SK-N-SH treated with all-trans-retinoic acid at 6 μM for 48 hours (cell line): ENCODE results near the gene FAM20A.

Experiments used
- ATAC-seq: fragments of 200-7000 bp; cut with Tn5 transposase; 3 replicates; pipeline ENCODE4 v1.9.1; 2020; ENCODE audit warnings: mild to moderate bottlenecking, moderate library complexity
- ARNTL ChIP-seq: fragments of 450-650 bp; formaldehyde crosslinking; IDR thresholded peaks from 2 replicates; pipeline ENCODE4 v1.5.0; 2020; ENCODE audit warnings: low read depth, mild to moderate bottlenecking, moderate library complexity, borderline replicate concordance
- BACH2 ChIP-seq: fragments of 250-450 bp; sonication (Bioruptor Pico); IDR thresholded peaks from 2 replicates; pipeline ENCODE4 v1.9.0; 2021; ENCODE audit warnings: mild to moderate bottlenecking, borderline replicate concordance
- CSDC2 ChIP-seq: fragments of 250-450 bp; sonication (Bioruptor Pico); IDR thresholded peaks from 2 replicates; pipeline ENCODE4 v1.5.0; 2020; ENCODE audit warnings: mild to moderate bottlenecking, moderate library complexity
- ESRRG ChIP-seq: fragments of 250-450 bp; sonication (Bioruptor Pico); IDR thresholded peaks from 2 replicates; pipeline ENCODE4 v1.6.1; 2021; ENCODE audit warnings: mild to moderate bottlenecking
- GLIS3 ChIP-seq: fragments of 250-450 bp; sonication (Bioruptor Pico); IDR thresholded peaks from 2 replicates; pipeline ENCODE4 v1.5.0; 2020; ENCODE audit warnings: mild to moderate bottlenecking, moderate library complexity
- ISL1 ChIP-seq: fragments of 250-450 bp; sonication (Bioruptor Pico); IDR thresholded peaks from 2 replicates; pipeline ENCODE4 v2.1.2; 2022; ENCODE audit warnings: mild to moderate bottlenecking, moderate library complexity
- OSR1 ChIP-seq: fragments of 250-450 bp; sonication (Bioruptor Pico); IDR thresholded peaks from 2 replicates; pipeline ENCODE4 v1.8.0; 2022; ENCODE audit warnings: moderate library complexity, mild to moderate bottlenecking, inconsistent platforms
- PPARA ChIP-seq: fragments of 250-450 bp; sonication (Bioruptor Pico); IDR thresholded peaks from 2 replicates; pipeline ENCODE4 v1.5.0; 2020; ENCODE audit warnings: mild to moderate bottlenecking, borderline replicate concordance
- RARB ChIP-seq: fragments of 250-450 bp; sonication (Bioruptor Pico); IDR thresholded peaks from 2 replicates; pipeline ENCODE4 v1.8.0; 2021; ENCODE audit warnings: mild to moderate bottlenecking, moderate library complexity
- SNAI2 ChIP-seq: fragments of 250-450 bp; sonication (Bioruptor Pico); IDR thresholded peaks from 2 replicates; pipeline ENCODE4 v1.5.0; 2020; ENCODE audit warnings: mild to moderate bottlenecking, moderate library complexity
- TCF4 ChIP-seq: fragments of 250-450 bp; sonication (Bioruptor Pico); IDR thresholded peaks from 2 replicates; pipeline ENCODE4 v1.8.0; 2021; ENCODE audit warnings: mild to moderate bottlenecking, moderate library complexity, borderline replicate concordance
- TOX ChIP-seq: fragments of 250-450 bp; sonication (Bioruptor Pico); IDR thresholded peaks from 2 replicates; pipeline ENCODE4 v1.8.0; 2021; ENCODE audit warnings: mild to moderate bottlenecking, moderate library complexity, borderline replicate concordance
- ZC3H10 ChIP-seq: fragments of 250-450 bp; sonication (Bioruptor Pico); IDR thresholded peaks from 2 replicates; pipeline ENCODE4 v1.5.1; 2021; ENCODE audit warnings: mild to moderate bottlenecking, moderate library complexity
- ZFP3 ChIP-seq: fragments of 250-450 bp; sonication (Bioruptor Pico); IDR thresholded peaks from 2 replicates; pipeline ENCODE4 v1.5.0; 2020; ENCODE audit warnings: mild to moderate bottlenecking, moderate library complexity
- ZFP30 ChIP-seq: fragments of 450-650 bp; formaldehyde crosslinking; IDR thresholded peaks from 2 replicates; pipeline ENCODE4 v1.5.0; 2022; ENCODE audit warnings: mild to moderate bottlenecking, moderate library complexity
- ZNF565 ChIP-seq: fragments of 450-650 bp; formaldehyde crosslinking; conservative IDR thresholded peaks from 2 replicates; pipeline ENCODE4 v1.5.0; 2020; ENCODE audit warnings: low read depth, mild to moderate bottlenecking, moderate library complexity
- ZNF70 ChIP-seq: fragments of 450-650 bp; formaldehyde crosslinking; IDR thresholded peaks from 2 replicates; pipeline ENCODE4 v1.5.0; 2020; ENCODE audit warnings: mild to moderate bottlenecking, moderate library complexity
- ZNF8 ChIP-seq: fragments of 450-650 bp; formaldehyde crosslinking; IDR thresholded peaks from 2 replicates; pipeline ENCODE4 v1.5.0; 2020; ENCODE audit warnings: mild to moderate bottlenecking, moderate library complexity
- TF ChIP-seq, protein P1 (sequence below): fragments of 250-450 bp; sonication (Bioruptor Pico); IDR thresholded peaks from 2 replicates; pipeline ENCODE4 v1.5.1; 2020; ENCODE audit warnings: low read depth, mild to moderate bottlenecking, moderate library complexity
- TF ChIP-seq, protein P2 (sequence below): fragments of 250-450 bp; sonication (Bioruptor Pico); IDR thresholded peaks from 2 replicates; pipeline ENCODE4 v1.5.1; 2021; ENCODE audit warnings: mild to moderate bottlenecking, moderate library complexity
- TF ChIP-seq, protein P3 (sequence below): fragments of 250-450 bp; sonication (Bioruptor Pico); IDR thresholded peaks from 2 replicates; pipeline ENCODE4 v1.5.0; 2020; ENCODE audit warnings: mild to moderate bottlenecking, moderate library complexity
- TF ChIP-seq, protein P4 (sequence below): fragments of 250-450 bp; sonication (Bioruptor Pico); IDR thresholded peaks from 2 replicates; pipeline ENCODE4 v1.8.0; 2020; ENCODE audit warnings: mild to moderate bottlenecking, moderate library complexity, borderline replicate concordance

The FAM20A gene

DNA sequence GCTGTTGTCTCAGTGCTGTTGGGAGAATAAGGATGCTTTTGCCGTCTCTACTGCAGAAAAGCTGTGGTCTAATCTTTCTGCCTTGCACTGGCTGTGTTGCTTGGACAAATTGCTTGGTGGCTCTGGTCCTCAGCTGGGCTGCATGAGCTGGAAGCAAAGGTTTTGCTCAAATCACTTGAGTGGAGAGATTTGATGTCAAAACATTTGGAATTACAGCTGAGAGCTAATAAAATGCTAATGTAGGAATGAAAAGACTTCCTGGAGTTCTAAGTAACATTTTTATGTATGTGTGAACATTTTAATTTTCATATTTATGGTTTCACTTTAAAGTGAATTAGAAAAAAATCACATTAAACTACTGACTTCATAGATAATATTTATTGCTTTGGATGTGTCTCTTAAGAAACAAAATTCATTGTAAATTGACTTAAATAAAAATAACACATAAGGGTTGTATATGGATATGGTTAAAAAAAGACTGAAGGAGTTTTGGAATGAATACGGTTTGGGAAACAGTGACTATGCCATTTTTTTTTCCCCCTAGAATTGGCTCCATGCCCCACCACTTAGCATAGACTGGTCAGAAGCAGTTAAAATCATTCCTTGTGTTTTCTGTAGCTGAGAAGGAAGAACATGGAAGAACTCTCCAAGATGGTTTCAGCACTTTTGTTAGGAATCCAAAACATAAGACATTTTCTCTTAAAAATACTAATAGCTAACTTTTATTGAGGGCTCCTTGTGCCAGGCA is 39.2 kb upstream of the FAM20A start:
- TF ChIP-seq ARNTL (CRISPR knock-in tag) (no peak), PPARA (CRISPR knock-in tag) (no peak), ZFP3 (CRISPR knock-in tag) (no peak), OSR1 (CRISPR knock-in tag) (no peak), ZNF8 (CRISPR knock-in tag) (no peak), TCF4 (CRISPR knock-in tag) (no peak), CSDC2 (CRISPR knock-in tag) (no peak), ZNF565 (CRISPR knock-in tag) (no peak), ESRRG (no peak), ZC3H10 (CRISPR knock-in tag) (no peak), BACH2 (CRISPR knock-in tag) (no peak), ZNF70 (CRISPR knock-in tag) (no peak), RARB (CRISPR knock-in tag) (no peak), SNAI2 (no peak), ISL1 (CRISPR knock-in tag) (no peak)
- TF ChIP-seq, protein P1, sequence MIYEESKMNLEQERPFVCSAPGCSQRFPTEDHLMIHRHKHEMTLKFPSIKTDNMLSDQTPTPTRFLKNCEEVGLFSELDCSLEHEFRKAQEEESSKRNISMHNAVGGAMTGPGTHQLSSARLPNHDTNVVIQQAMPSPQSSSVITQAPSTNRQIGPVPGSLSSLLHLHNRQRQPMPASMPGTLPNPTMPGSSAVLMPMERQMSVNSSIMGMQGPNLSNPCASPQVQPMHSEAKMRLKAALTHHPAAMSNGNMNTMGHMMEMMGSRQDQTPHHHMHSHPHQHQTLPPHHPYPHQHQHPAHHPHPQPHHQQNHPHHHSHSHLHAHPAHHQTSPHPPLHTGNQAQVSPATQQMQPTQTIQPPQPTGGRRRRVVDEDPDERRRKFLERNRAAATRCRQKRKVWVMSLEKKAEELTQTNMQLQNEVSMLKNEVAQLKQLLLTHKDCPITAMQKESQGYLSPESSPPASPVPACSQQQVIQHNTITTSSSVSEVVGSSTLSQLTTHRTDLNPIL (CRISPR knock-in tag) = no peak
- TF ChIP-seq, protein P2, sequence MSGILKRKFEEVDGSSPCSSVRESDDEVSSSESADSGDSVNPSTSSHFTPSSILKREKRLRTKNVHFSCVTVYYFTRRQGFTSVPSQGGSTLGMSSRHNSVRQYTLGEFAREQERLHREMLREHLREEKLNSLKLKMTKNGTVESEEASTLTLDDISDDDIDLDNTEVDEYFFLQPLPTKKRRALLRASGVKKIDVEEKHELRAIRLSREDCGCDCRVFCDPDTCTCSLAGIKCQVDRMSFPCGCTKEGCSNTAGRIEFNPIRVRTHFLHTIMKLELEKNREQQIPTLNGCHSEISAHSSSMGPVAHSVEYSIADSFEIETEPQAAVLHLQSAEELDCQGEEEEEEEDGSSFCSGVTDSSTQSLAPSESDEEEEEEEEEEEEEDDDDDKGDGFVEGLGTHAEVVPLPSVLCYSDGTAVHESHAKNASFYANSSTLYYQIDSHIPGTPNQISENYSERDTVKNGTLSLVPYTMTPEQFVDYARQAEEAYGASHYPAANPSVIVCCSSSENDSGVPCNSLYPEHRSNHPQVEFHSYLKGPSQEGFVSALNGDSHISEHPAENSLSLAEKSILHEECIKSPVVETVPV (CRISPR knock-in tag) = no peak
- ATAC-seq = no peak

DNA sequence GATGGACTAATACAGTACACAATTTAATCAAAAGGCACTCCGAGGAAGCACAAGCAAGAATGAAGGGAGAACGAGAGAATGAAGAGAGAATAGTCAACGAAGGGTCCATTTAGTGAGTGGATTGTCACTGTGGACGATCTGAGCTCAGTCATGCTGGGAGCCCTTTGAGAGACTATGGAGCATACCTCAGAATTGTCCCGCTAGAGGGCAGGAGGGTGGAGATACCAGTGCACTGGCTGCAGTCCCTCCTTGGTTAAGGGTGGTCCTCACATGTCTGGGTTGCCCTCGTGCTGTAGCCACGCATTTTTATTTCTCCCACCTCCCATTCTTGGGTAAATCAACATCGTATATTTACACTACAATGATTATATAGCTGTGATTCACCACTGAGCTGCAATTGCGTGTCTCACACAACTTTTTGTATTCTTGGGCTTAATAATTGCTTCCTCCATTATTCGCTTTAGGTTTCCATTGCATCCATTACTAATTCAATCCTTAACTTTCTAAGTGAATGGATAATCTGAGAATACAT is 33.2 kb upstream of the FAM20A start:
- 0 out of 3 replicates have a peak, but pooled peaks have one; percentile 44 for ATAC-seq

DNA sequence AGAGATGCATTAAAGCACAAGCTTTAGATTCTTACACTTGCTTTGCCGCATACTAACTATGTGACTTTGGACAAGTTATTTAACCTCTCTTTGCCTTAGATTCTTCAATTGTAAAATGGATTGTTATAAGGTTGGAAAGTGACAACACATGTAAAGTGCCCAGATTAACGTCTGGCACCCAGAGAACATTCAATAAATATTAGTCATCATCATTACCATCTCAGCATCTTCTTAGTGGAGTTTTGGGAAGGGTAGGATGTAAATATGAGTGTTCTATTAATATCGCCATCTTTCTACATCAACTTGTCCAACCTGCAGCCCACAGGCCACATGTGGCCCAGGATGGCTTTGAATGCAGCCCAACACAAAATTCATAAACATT is 27.4 kb upstream of the FAM20A start:
- no peak for ATAC-seq
- no peak for TF ChIP-seq ZFP3 (CRISPR knock-in tag)

More for the DNA sequence above, 33.2 kb upstream of the FAM20A start:
- no peak for TF ChIP-seq ZNF565 (CRISPR knock-in tag)
- TF ChIP-seq, protein P3, sequence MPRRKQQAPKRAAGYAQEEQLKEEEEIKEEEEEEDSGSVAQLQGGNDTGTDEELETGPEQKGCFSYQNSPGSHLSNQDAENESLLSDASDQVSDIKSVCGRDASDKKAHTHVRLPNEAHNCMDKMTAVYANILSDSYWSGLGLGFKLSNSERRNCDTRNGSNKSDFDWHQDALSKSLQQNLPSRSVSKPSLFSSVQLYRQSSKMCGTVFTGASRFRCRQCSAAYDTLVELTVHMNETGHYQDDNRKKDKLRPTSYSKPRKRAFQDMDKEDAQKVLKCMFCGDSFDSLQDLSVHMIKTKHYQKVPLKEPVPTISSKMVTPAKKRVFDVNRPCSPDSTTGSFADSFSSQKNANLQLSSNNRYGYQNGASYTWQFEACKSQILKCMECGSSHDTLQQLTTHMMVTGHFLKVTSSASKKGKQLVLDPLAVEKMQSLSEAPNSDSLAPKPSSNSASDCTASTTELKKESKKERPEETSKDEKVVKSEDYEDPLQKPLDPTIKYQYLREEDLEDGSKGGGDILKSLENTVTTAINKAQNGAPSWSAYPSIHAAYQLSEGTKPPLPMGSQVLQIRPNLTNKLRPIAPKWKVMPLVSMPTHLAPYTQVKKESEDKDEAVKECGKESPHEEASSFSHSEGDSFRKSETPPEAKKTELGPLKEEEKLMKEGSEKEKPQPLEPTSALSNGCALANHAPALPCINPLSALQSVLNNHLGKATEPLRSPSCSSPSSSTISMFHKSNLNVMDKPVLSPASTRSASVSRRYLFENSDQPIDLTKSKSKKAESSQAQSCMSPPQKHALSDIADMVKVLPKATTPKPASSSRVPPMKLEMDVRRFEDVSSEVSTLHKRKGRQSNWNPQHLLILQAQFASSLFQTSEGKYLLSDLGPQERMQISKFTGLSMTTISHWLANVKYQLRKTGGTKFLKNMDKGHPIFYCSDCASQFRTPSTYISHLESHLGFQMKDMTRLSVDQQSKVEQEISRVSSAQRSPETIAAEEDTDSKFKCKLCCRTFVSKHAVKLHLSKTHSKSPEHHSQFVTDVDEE (CRISPR knock-in tag) = no peak

DNA sequence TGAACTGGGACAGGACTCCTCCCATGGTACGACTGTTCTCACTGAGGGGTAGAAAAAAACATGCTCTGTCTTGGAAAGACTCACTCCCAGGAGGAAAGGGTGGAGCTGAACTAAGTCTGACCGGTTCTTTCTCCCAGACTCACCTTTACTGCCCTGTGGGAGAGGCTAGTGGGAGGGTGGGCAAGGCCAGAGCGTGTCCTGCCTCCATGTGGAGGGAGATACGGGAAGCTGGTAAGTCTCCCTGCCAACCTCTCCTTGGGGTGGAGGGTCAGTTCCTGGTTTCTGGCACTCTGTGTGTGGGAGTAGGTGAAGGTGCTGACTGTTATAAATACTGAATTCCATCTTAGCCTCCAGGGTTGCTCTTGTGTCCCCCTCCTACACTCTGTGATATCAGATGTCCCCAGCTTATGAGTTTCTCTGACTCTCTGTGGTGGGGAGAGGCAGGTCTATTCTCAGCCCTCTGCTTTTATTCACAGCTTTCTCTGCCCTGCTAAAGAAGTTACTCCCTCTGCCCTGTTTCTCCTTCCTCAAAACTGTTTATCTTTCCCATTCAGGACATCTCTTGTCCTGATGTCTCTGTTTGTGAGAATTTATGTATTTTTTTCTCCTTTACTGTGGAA is 26.9 kb upstream of the FAM20A start:
- no peak for ATAC-seq
- TF ChIP-seq PPARA (CRISPR knock-in tag) (no peak), ZNF70 (CRISPR knock-in tag) (no peak), ISL1 (CRISPR knock-in tag) (no peak), CSDC2 (CRISPR knock-in tag) (no peak), ARNTL (CRISPR knock-in tag) (no peak), RARB (CRISPR knock-in tag) (no peak), ZFP3 (CRISPR knock-in tag) (no peak), ZNF565 (CRISPR knock-in tag) (no peak), OSR1 (CRISPR knock-in tag) (no peak), ZFP30 (no peak), ZC3H10 (CRISPR knock-in tag) (no peak), TOX (CRISPR knock-in tag) (no peak), ESRRG (no peak), GLIS3 (CRISPR knock-in tag) (no peak), BACH2 (CRISPR knock-in tag) (no peak)
- TF ChIP-seq, protein P4, sequence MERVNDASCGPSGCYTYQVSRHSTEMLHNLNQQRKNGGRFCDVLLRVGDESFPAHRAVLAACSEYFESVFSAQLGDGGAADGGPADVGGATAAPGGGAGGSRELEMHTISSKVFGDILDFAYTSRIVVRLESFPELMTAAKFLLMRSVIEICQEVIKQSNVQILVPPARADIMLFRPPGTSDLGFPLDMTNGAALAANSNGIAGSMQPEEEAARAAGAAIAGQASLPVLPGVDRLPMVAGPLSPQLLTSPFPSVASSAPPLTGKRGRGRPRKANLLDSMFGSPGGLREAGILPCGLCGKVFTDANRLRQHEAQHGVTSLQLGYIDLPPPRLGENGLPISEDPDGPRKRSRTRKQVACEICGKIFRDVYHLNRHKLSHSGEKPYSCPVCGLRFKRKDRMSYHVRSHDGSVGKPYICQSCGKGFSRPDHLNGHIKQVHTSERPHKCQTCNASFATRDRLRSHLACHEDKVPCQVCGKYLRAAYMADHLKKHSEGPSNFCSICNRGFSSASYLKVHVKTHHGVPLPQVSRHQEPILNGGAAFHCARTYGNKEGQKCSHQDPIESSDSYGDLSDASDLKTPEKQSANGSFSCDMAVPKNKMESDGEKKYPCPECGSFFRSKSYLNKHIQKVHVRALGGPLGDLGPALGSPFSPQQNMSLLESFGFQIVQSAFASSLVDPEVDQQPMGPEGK (CRISPR knock-in tag) = no peak
- TF ChIP-seq, protein P1 (CRISPR knock-in tag) = no peak
